ENCODE measurements around the gene SPDYE16. TPM values are rescaled to one million over a fixed set of nuclear protein-coding genes. Genes with fewer than 3 reads are reported as not detected.

SPDYE16 gene
- polyA plus RNA-seq, 3 donors: 1.7 to 7.2 (median 4.0) TPM

Other genes with a start within 250 kb of the SPDYE16 start
- gene HSPB1, start 240.6 kb downstream of the SPDYE16 start, polyA plus RNA-seq (ENCODE audit: insufficient read length in 3 of 3): 100 to 1,000 TPM; 172 to 262 (median 221) TPM
- 100 to 1,000 TPM; 116 to 125 (median 116) TPM for gene YWHAG, start 184.3 kb downstream of the SPDYE16 start, polyA plus RNA-seq (ENCODE audit: insufficient read length in 3 of 3)
- gene SSC4D, start 133.6 kb downstream of the SPDYE16 start, polyA plus RNA-seq (ENCODE audit: insufficient read length in 3 of 3): 1 to 10 TPM; 5.2 to 7.4 (median 5.3) TPM
- 10 to 100 TPM in 1 of 3 donors, 1 to 10 TPM in 2; 3.3 to 11.5 (median 9.4) TPM for gene ZP3, start 118.3 kb downstream of the SPDYE16 start, polyA plus RNA-seq (ENCODE audit: insufficient read length in 3 of 3)
- gene DTX2, start 81.6 kb downstream of the SPDYE16 start, polyA plus RNA-seq (ENCODE audit: insufficient read length in 3 of 3): 10 to 100 TPM in 1 of 3 donors, 1 to 10 TPM in 2; 7.8 to 12.1 (median 8.1) TPM
- gene UPK3B, start 32.7 kb downstream of the SPDYE16 start, polyA plus RNA-seq (ENCODE audit: insufficient read length in 3 of 3): 1 to 10 TPM in 2 of 3 donors, under 1 TPM in 1; 0.70 to 5.8 (median 3.5) TPM
- gene POMZP3, start 84.0 kb upstream of the SPDYE16 start, polyA plus RNA-seq (ENCODE audit: insufficient read length in 3 of 3): 10 to 100 TPM; 18.7 to 23.2 (median 22.6) TPM

Data from renal pelvis (tissue), 3 donors.